HEK293 (cell line): ENCODE measurements around the gene NRF1.

Source experiments
- ZNF37A ChIP-seq: fragments of 450-650 bp; IDR thresholded peaks from 2 replicates; pipeline ENCODE4 v1.5.1; 2018; ENCODE audit warnings: missing biosample characterization, missing genetic modification characterization
- ZNF76 ChIP-seq: fragments of 450-650 bp; formaldehyde crosslinking; IDR thresholded peaks from 2 replicates; pipeline ENCODE4; 2016; ENCODE audit warnings: low read depth, missing biosample characterization, missing genetic modification characterization, borderline replicate concordance
- TF ChIP-seq, protein P1 (sequence below): fragments of 450-650 bp; formaldehyde crosslinking; IDR thresholded peaks from 2 replicates; pipeline ENCODE4 v1.5.1; 2016; ENCODE audit warnings: missing biosample characterization, missing genetic modification characterization
- TF ChIP-seq, protein P2 (sequence below): fragments of 450-650 bp; formaldehyde crosslinking; IDR thresholded peaks from 2 replicates; pipeline ENCODE4 v1.5.1; 2016; ENCODE audit warnings: missing biosample characterization, missing genetic modification characterization
- TF ChIP-seq, protein P3 (sequence below): IDR thresholded peaks from 2 replicates; pipeline ENCODE4 v1.6.1; 2011; ENCODE audit warnings: mild to moderate bottlenecking, low read depth, low read length, borderline replicate concordance

DNA sequence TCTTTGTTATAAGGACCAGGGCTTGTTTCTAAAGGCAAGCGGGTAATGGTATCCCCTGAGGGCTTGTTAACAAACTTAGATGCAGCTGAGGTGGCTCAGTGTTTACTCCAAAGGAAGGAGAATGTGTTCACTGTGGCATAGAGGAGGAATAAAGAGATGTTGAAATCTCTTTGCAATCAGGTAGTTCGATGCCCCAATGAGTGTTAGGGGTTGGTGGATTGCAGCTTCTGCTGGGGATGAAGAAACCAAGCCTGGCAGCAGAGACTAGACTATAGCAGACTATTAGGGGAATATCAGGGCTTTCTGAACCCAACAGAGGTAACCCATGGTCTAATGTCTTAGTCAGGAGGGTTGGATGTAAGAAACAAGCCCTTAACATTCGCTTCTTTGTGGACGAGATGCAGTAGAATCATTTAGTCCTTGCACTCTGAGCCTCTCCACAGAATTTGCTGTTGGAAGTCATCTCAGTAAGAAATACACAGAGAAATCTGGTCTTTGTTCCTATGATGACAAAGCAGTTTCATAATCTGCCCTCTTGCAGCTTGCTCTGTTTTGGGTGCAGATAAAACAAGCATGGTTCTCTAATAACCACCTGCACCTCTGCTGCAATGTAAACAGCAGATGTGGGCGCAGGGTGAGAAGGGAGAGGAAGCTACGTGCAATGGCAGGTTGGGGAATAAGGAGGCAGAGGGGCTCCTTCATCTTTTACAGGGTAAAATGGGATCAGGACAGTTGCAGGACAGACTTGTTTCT is 108.6 kb downstream of the NRF1 start:
- TF ChIP-seq, protein P1, sequence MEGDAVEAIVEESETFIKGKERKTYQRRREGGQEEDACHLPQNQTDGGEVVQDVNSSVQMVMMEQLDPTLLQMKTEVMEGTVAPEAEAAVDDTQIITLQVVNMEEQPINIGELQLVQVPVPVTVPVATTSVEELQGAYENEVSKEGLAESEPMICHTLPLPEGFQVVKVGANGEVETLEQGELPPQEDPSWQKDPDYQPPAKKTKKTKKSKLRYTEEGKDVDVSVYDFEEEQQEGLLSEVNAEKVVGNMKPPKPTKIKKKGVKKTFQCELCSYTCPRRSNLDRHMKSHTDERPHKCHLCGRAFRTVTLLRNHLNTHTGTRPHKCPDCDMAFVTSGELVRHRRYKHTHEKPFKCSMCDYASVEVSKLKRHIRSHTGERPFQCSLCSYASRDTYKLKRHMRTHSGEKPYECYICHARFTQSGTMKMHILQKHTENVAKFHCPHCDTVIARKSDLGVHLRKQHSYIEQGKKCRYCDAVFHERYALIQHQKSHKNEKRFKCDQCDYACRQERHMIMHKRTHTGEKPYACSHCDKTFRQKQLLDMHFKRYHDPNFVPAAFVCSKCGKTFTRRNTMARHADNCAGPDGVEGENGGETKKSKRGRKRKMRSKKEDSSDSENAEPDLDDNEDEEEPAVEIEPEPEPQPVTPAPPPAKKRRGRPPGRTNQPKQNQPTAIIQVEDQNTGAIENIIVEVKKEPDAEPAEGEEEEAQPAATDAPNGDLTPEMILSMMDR (tag by site-specific recombination): no peak
- TF ChIP-seq, protein P2, sequence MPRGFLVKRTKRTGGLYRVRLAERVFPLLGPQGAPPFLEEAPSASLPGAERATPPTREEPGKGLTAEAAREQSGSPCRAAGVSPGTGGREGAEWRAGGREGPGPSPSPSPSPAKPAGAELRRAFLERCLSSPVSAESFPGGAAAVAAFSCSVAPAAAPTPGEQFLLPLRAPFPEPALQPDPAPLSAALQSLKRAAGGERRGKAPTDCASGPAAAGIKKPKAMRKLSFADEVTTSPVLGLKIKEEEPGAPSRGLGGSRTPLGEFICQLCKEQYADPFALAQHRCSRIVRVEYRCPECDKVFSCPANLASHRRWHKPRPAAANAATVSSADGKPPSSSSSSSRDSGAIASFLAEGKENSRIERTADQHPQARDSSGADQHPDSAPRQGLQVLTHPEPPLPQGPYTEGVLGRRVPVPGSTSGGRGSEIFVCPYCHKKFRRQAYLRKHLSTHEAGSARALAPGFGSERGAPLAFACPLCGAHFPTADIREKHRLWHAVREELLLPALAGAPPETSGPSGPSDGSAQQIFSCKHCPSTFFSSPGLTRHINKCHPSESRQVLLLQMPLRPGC: no peak
- TF ChIP-seq ZNF37A (tag by site-specific recombination) (no peak), ZNF76 (tag by site-specific recombination) (no peak)
- TF ChIP-seq, protein P3, sequence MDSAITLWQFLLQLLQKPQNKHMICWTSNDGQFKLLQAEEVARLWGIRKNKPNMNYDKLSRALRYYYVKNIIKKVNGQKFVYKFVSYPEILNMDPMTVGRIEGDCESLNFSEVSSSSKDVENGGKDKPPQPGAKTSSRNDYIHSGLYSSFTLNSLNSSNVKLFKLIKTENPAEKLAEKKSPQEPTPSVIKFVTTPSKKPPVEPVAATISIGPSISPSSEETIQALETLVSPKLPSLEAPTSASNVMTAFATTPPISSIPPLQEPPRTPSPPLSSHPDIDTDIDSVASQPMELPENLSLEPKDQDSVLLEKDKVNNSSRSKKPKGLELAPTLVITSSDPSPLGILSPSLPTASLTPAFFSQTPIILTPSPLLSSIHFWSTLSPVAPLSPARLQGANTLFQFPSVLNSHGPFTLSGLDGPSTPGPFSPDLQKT: no peak
